NCI-H2227 (cell line): ENCODE measurements around the gene DPT.
"Not testable (repeated sequence)": the region's sequence is repeated elsewhere in the genome, so short reads cannot be mapped to it uniquely, and the experiment has no call there.

Source experiments
- DNase-seq: peaks from one replicate; lab custom pipeline; 2025; ENCODE audit not compliant: unreplicated experiment; lab: John Stamatoyannopoulos, UW

The DPT gene

GRCh38 chr1:168728473-168729404 is at the start of gene DPT:
Gene DPT (minus strand): TSS chr1:168729206. CDS start chr1:168729174, 32 bp downstream.
- DNase-seq = no peak

GRCh38 chr1:168775366-168775765 is 46.4 kb upstream of the DPT start:
- DNase-seq = peak; percentile 74

GRCh38 chr1:168774241-168774640 is 45.2 kb upstream of the DPT start:
- DNase-seq = no peak

GRCh38 chr1:168772428-168773060 is 43.5 kb upstream of the DPT start:
- DNase-seq = no peak

GRCh38 chr1:168771104-168771630 is 42.2 kb upstream of the DPT start:
- DNase-seq = no peak

GRCh38 chr1:168769893-168770292 is 40.9 kb upstream of the DPT start:
- not testable (repeated sequence) for DNase-seq

GRCh38 chr1:168767894-168768584 is 39.0 kb upstream of the DPT start:
- DNase-seq = no peak

- DNase-seq = no peak
These were observed 37.6 kb upstream of the DPT start for GRCh38 chr1:168766568-168766967.

GRCh38 chr1:168763031-168763430 is 34.0 kb upstream of the DPT start:
- no peak for DNase-seq

- DNase-seq = no peak
These were observed 33.5 kb upstream of the DPT start for GRCh38 chr1:168762473-168762872.

- DNase-seq = no peak
These were observed 31.8 kb upstream of the DPT start for GRCh38 chr1:168760781-168761180.

GRCh38 chr1:168760241-168760640 is 31.2 kb upstream of the DPT start:
- no peak for DNase-seq

GRCh38 chr1:168759077-168759476 is 30.1 kb upstream of the DPT start:
- DNase-seq = no peak

- DNase-seq = no peak
These were observed 29.5 kb upstream of the DPT start for GRCh38 chr1:168758503-168758902.

- no peak for DNase-seq
These were observed 26.9 kb upstream of the DPT start for GRCh38 chr1:168755800-168756418.

- no peak for DNase-seq
These were observed 23.3 kb upstream of the DPT start for GRCh38 chr1:168752171-168752832.

GRCh38 chr1:168751195-168751650 is 22.2 kb upstream of the DPT start:
- DNase-seq = peak; percentile 38

GRCh38 chr1:168742994-168743650 is 14.1 kb upstream of the DPT start:
- no peak for DNase-seq

GRCh38 chr1:168742386-168742785 is 13.4 kb upstream of the DPT start:
- DNase-seq = no peak

- no peak for DNase-seq
These were observed 10.9 kb upstream of the DPT start for GRCh38 chr1:168739908-168740307.
